ENCODE results near the gene OXSR1.
"Not testable (repeated sequence)": the region's sequence is repeated elsewhere in the genome, so short reads cannot be mapped to it uniquely, and the experiment has no call there.

GRCh38 chr3:38242812-38243211 is 77.5 kb downstream of the OXSR1 start:
- TF ChIP-seq CTCF, POLR2A, POLR2AphosphoS5 (IDR thresholded peaks at IDR 0.05): not testable (repeated sequence)
